ENCODE data around the gene PDE6B. TPM values are rescaled to one million over a fixed set of nuclear protein-coding genes. Genes with fewer than 3 reads are reported as not detected.

PDE6B gene
- total and polyA plus RNA-seq, 2 experiments from 2014 or later, result 3.4 to 5.0 TPM

DNA sequence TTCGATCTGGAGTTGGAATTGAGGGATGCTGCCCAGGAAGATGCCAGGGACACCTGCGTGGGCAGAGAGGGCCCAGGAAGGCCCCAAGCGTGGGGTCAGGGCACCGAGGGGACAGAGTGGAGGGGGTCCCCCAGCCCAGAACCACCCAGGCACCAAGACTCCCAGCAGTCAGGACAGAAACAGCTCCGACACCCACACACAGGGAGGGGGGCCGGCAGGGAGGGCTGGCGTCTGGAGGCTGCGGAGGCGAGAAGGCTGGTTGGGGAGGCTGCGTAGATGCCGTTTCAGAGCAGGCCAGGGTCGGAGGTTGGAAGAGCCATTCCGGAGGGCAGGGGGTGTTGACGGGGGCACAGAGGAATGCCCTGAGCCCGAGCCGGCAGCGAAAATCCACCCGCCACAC lies 25.1 kb downstream of the PDE6B start:
- DNase-seq (ENCODE audit: low spot score) (no peak), ATAC-seq (no peak)
- Histone ChIP-seq H2AFZ (no peak overlapping the region), H3K9me2 (ENCODE audit: insufficient read depth) (no peaks in the 10 kb centered on the region), H3K4me1 (ENCODE audit: insufficient read depth) (no peaks in the 10 kb centered on the region), H3K79me2 (replicated peaks; ENCODE audit: insufficient read depth) (no peaks in the 10 kb centered on the region), H3K27ac (ENCODE audit: low read depth) (no peak overlapping the region), H3K27me3 (ENCODE audit: insufficient read depth) (0 out of 2 replicates have a peak, but pooled peaks cover 3% of the 10 kb centered on the region), H3K4me2 (no peak overlapping the region), H3F3A (replicated peaks; ENCODE audit: low read depth) (no peaks in the 10 kb centered on the region), H3K36me3 (ENCODE audit: insufficient read depth) (no peaks in the 10 kb centered on the region), H4K20me1 (replicated peaks; ENCODE audit: insufficient read depth) (no peaks in the 10 kb centered on the region), H3K4me3 (no peak overlapping the region)
- peaks cover 29% of the 10 kb centered on the region for H3K27me3 Mint-ChIP-seq (ENCODE audit: insufficient read depth, low read depth, poor library complexity)
- no peaks in the 10 kb centered on the region for H3K36me3 Mint-ChIP-seq (ENCODE audit: low read depth)
- no peaks in the 10 kb centered on the region for H3K9me3 Mint-ChIP-seq
- peaks cover 14% of the 10 kb centered on the region; the same call in 2 of the 3 replicates for H3K4me1 Mint-ChIP-seq
- H3K4me3 Mint-ChIP-seq, result no peak overlapping the region
- TF ChIP-seq, protein P1, sequence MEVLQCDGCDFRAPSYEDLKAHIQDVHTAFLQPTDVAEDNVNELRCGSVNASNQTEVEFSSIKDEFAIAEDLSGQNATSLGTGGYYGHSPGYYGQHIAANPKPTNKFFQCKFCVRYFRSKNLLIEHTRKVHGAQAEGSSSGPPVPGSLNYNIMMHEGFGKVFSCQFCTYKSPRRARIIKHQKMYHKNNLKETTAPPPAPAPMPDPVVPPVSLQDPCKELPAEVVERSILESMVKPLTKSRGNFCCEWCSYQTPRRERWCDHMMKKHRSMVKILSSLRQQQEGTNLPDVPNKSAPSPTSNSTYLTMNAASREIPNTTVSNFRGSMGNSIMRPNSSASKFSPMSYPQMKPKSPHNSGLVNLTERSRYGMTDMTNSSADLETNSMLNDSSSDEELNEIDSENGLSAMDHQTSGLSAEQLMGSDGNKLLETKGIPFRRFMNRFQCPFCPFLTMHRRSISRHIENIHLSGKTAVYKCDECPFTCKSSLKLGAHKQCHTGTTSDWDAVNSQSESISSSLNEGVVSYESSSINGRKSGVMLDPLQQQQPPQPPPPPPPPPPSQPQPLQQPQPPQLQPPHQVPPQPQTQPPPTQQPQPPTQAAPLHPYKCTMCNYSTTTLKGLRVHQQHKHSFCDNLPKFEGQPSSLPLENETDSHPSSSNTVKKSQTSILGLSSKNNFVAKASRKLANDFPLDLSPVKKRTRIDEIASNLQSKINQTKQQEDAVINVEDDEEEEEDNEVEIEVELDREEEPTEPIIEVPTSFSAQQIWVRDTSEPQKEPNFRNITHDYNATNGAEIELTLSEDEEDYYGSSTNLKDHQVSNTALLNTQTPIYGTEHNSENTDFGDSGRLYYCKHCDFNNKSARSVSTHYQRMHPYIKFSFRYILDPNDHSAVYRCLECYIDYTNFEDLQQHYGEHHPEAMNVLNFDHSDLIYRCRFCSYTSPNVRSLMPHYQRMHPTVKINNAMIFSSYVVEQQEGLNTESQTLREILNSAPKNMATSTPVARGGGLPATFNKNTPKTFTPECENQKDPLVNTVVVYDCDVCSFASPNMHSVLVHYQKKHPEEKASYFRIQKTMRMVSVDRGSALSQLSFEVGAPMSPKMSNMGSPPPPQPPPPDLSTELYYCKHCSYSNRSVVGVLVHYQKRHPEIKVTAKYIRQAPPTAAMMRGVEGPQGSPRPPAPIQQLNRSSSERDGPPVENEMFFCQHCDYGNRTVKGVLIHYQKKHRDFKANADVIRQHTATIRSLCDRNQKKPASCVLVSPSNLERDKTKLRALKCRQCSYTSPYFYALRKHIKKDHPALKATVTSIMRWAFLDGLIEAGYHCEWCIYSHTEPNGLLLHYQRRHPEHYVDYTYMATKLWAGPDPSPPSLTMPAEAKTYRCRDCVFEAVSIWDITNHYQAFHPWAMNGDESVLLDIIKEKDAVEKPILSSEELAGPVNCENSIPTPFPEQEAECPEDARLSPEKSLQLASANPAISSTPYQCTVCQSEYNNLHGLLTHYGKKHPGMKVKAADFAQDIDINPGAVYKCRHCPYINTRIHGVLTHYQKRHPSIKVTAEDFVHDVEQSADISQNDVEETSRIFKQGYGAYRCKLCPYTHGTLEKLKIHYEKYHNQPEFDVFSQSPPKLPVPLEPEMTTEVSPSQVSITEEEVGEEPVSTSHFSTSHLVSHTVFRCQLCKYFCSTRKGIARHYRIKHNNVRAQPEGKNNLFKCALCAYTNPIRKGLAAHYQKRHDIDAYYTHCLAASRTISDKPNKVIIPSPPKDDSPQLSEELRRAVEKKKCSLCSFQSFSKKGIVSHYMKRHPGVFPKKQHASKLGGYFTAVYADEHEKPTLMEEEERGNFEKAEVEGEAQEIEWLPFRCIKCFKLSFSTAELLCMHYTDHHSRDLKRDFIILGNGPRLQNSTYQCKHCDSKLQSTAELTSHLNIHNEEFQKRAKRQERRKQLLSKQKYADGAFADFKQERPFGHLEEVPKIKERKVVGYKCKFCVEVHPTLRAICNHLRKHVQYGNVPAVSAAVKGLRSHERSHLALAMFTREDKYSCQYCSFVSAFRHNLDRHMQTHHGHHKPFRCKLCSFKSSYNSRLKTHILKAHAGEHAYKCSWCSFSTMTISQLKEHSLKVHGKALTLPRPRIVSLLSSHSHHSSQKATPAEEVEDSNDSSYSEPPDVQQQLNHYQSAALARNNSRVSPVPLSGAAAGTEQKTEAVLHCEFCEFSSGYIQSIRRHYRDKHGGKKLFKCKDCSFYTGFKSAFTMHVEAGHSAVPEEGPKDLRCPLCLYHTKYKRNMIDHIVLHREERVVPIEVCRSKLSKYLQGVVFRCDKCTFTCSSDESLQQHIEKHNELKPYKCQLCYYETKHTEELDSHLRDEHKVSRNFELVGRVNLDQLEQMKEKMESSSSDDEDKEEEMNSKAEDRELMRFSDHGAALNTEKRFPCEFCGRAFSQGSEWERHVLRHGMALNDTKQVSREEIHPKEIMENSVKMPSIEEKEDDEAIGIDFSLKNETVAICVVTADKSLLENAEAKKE (CRISPR knock-in tag; IDR thresholded peaks at IDR 0.05), result no peak
- TF ChIP-seq POLR2AphosphoS5 (IDR thresholded peaks at IDR 0.05; ENCODE audit: low read depth) (no peak), EZH2 (IDR thresholded peaks at IDR 0.05; ENCODE audit: low read depth, unreplicated experiment) (no peak), ZNF114 (CRISPR knock-in tag; IDR thresholded peaks at IDR 0.05) (no peak), EZH2phosphoT487 (IDR thresholded peaks at IDR 0.05; ENCODE audit: unreplicated experiment) (no peak), NANOG (IDR thresholded peaks at IDR 0.05; ENCODE audit: borderline replicate concordance) (no peak)
- H3K27ac Mint-ChIP-seq, result no peak overlapping the region

Data from GM23338 (cell line).